K562 (cell line): Measurements from ENCODE around the gene FTH1. TPM values are rescaled to one million over a fixed set of nuclear protein-coding genes. Genes with fewer than 3 reads are reported as not detected.

Source experiments
- ATF6 ChIP-seq: sonication (generic); formaldehyde crosslinking; IDR thresholded peaks from 2 replicates; pipeline ENCODE4 v1.4.0; 2020; ENCODE audit warnings: mild to moderate bottlenecking, missing genetic modification reagents
- BDP1 ChIP-seq: IDR thresholded peaks from 3 replicates; pipeline ENCODE4 v1.6.1; 2011; ENCODE audit not compliant: insufficient read length, insufficient read depth
- CBX3 ChIP-seq, 2 experiments: IDR thresholded peaks; 1 replicate in 1 of 2; 2 replicates in 1 of 2; pipeline ENCODE4 v1.6.1; 2012; ENCODE audit warnings: inconsistent platforms in 2 of 2, low read length in 2 of 2, borderline replicate concordance in 1 of 2, control low read depth in 1 of 2
- CEBPG ChIP-seq, 3 experiments: fragments of 200-800 bp in 1 of 3; sonication (Bioruptor generic) in 1 of 3; sonication (generic) in 1 of 3; formaldehyde crosslinking in 1 of 3; IDR thresholded peaks in 2 of 3; conservative IDR thresholded peaks in 1 of 3; 2 replicates each; pipeline versions ENCODE4 v1.6.1 to v1.8.0; 2016 to 2022; ENCODE audit warnings: missing compliant biosample characterization in 2 of 3, missing genetic modification characterization in 2 of 3, mild to moderate bottlenecking in 1 of 3, missing genetic modification reagents in 1 of 3
- E2F4 ChIP-seq: sonication (generic); formaldehyde crosslinking; IDR thresholded peaks from 2 replicates; pipeline ENCODE4 v1.8.0; 2022; ENCODE audit warnings: mild to moderate bottlenecking, low read depth, missing genetic modification reagents
- E2F8 ChIP-seq: fragments of 450-650 bp; IDR thresholded peaks from 2 replicates; pipeline ENCODE4 v1.7.1; 2018; ENCODE audit warnings: mild to moderate bottlenecking, low read depth; ENCODE audit not compliant: partially characterized antibody
- KLF10 ChIP-seq: fragments of 250-450 bp; sonication (Bioruptor Pico); IDR thresholded peaks from 2 replicates; pipeline ENCODE4 v1.6.1; 2021; ENCODE audit warnings: matching md5 sums
- POLR2G ChIP-seq: fragments of 200-400 bp; formaldehyde crosslinking; IDR thresholded peaks from 2 replicates; pipeline ENCODE4 v1.6.1; 2017; ENCODE audit warnings: low read depth, mild to moderate bottlenecking, antibody characterized with exemption, low read length, moderate library complexity
- RBFOX2 ChIP-seq: fragments of 200-400 bp; formaldehyde crosslinking; IDR thresholded peaks from 2 replicates; pipeline ENCODE4 v1.6.1; 2017; ENCODE audit warnings: low read depth, mild to moderate bottlenecking, low read length, moderate library complexity
- RBM22 ChIP-seq: fragments of 200-400 bp; formaldehyde crosslinking; IDR thresholded peaks from 2 replicates; pipeline ENCODE4 v1.6.1; 2018; ENCODE audit warnings: low read length, low read depth; ENCODE audit not compliant: poor library complexity, severe bottlenecking
- SNAPC5 ChIP-seq: fragments of 250-450 bp; sonication (Bioruptor Pico); IDR thresholded peaks from 2 replicates; pipeline ENCODE4 v1.8.0; 2021; ENCODE audit warnings: moderate library complexity, mild to moderate bottlenecking, inconsistent platforms
- ZBTB26 ChIP-seq: fragments of 450-650 bp; formaldehyde crosslinking; IDR thresholded peaks from 2 replicates; pipeline ENCODE4 v1.4.0; 2022; ENCODE audit warnings: missing genetic modification characterization
- ZNF445 ChIP-seq: fragments of 250-450 bp; sonication (Bioruptor Pico); IDR thresholded peaks from 2 replicates; pipeline ENCODE4 v1.4.0; 2020; ENCODE audit warnings: low read depth, mild to moderate bottlenecking, moderate library complexity
- ZNF512 ChIP-seq: IDR thresholded peaks from 2 replicates; pipeline ENCODE4 v1.6.1; 2016; ENCODE audit warnings: missing genetic modification characterization, missing compliant biosample characterization
- ZNF699 ChIP-seq: fragments of 250-450 bp; sonication (Bioruptor Pico); IDR thresholded peaks from 2 replicates; pipeline ENCODE4 v1.8.0; 2021; ENCODE audit warnings: mild to moderate bottlenecking, moderate library complexity; ENCODE audit not compliant: insufficient replicate concordance
- ZSCAN32 ChIP-seq: fragments of 450-650 bp; formaldehyde crosslinking; IDR thresholded peaks from 2 replicates; pipeline ENCODE4 v1.4.0; 2020; ENCODE audit warnings: mild to moderate bottlenecking, moderate library complexity
- polyA plus RNA-seq, 8 experiments: library from polyadenylated mRNA; depleted of rRNA in 4 of 8; stranded (reverse) in 5 of 8; unstranded in 3 of 8; fragments of >200 nt; fragmentation: Nextera tagmentation in 2 of 8; fragmentation: Illumina TruSeq in 1 of 8; extraction: Ambion mirVana in 2 of 8; extraction: Trizol in 1 of 8; gene quantifications; 2 replicates each; pipeline versions ENCODE4 v1.2.1 to v1.2.3, GENCODE V29; 2011 to 2014; ENCODE audit warnings: inconsistent platforms in 1 of 8, missing spikeins in 1 of 8
- total RNA-seq, 7 experiments: library from RNA; depleted of rRNA in 6 of 7; stranded (reverse); fragments of >200 nt in 6 of 7; fragmentation: Illumina TruSeq in 2 of 7; extraction: Trizol in 2 of 7; gene quantifications; 2 replicates each; pipeline versions ENCODE4 v1.2.1 to v1.2.3, GENCODE V29; 2011 to 2021; ENCODE audit warnings: low replicate concordance in 1 of 7

Gene FTH1
- total and polyA plus RNA-seq, 9 of the 15 experiments (the other 6 are each of a cell fraction or from before 2014, with no cell fraction given), result 370 to 3,146 (median 802) TPM

- TF ChIP-seq ZBTB26 (CRISPR knock-in tag), result peak; percentile 41; the same call in 1 of the 2 replicates
- peak; percentile 56 for TF ChIP-seq RBFOX2
- TF ChIP-seq KLF10 (CRISPR knock-in tag), result no peak
- TF ChIP-seq ZNF512, result no peak
- TF ChIP-seq CBX3 (IDR thresholded peaks at IDR 0.05; ENCODE audit: borderline replicate concordance in 1 of 2, low read length in 2 of 2), result 0 out of 3 replicates have a peak, but pooled peaks of 1 of the 2 experiments have one; percentile 7
- 0 out of 2 replicates have a peak, but pooled peaks have one; percentile 15 for TF ChIP-seq CEBPG (CRISPR knock-in tag; IDR thresholded peaks at IDR 0.05)
- no peak for TF ChIP-seq CEBPG (tag; conservative IDR thresholded peaks at IDR 0.05 in 1 of 2, IDR thresholded peaks at IDR 0.05 in 1 of 2)
- no peak for TF ChIP-seq ZNF699 (CRISPR knock-in tag)
- TF ChIP-seq E2F4 (CRISPR knock-in tag), result 0 out of 2 replicates have a peak, but pooled peaks have one; percentile 49
- TF ChIP-seq POLR2G, result peak; percentile 74
- 0 out of 2 replicates have a peak, but pooled peaks have one; percentile 20 for TF ChIP-seq ZNF445 (CRISPR knock-in tag)
- peak; percentile 25 for TF ChIP-seq RBM22
- no peak for TF ChIP-seq SNAPC5 (CRISPR knock-in tag)
- TF ChIP-seq ZSCAN32, result peak; percentile 19; the same call in 1 of the 2 replicates
- no peak for TF ChIP-seq ATF6 (CRISPR knock-in tag)
- peak; percentile 23 for TF ChIP-seq E2F8
- no peak for TF ChIP-seq BDP1
Measured at GRCh38 chr11:61962213-61963015, 5.0 kb downstream of the FTH1 start (continued).
